KMS-11 (cell line): ENCODE measurements around the gene DLX3.

ENCODE experiments used
- H2AFZ ChIP-seq: fragments of 200-600 bp; sonication (generic); 2 replicates; pipeline ENCODE4 v1.6.1; 2016; ENCODE audit warnings: antibody characterized with exemption, mixed run types, low read depth
- H3K27ac ChIP-seq: fragments of 200-600 bp; sonication (generic); 2 replicates; pipeline ENCODE4 v1.6.1; 2016; ENCODE audit warnings: mild to moderate bottlenecking, mixed run types
- H3K27me3 ChIP-seq: fragments of 200-600 bp; sonication (generic); 2 replicates; pipeline ENCODE4 v1.6.1; 2017; ENCODE audit warnings: mild to moderate bottlenecking, low read depth, mixed run types, moderate library complexity; ENCODE audit not compliant: insufficient read depth
- H3K36me3 ChIP-seq: fragments of 200-600 bp; sonication (generic); 2 replicates; pipeline ENCODE4 v1.6.1; 2017; ENCODE audit warnings: mild to moderate bottlenecking, mixed run types; ENCODE audit not compliant: insufficient read depth
- H3K4me1 ChIP-seq: fragments of 200-600 bp; sonication (generic); 2 replicates; pipeline ENCODE4 v1.6.1; 2016; ENCODE audit warnings: mild to moderate bottlenecking, low read depth, mixed run types; ENCODE audit not compliant: poor library complexity, severe bottlenecking
- H3K4me2 ChIP-seq: fragments of 200-600 bp; sonication (generic); 2 replicates; pipeline ENCODE4 v1.7.0; 2016; ENCODE audit warnings: mild to moderate bottlenecking, mixed run types
- H3K4me3 ChIP-seq: fragments of 200-600 bp; sonication (generic); IDR thresholded peaks from 2 replicates; pipeline ENCODE4 v1.6.1; 2017; ENCODE audit warnings: low read depth, low read length, mixed read lengths; ENCODE audit not compliant: insufficient read depth
- H3K79me2 ChIP-seq: fragments of 200-600 bp; sonication (generic); 2 replicates; pipeline ENCODE4 v1.6.1; 2016; ENCODE audit warnings: low read depth, mixed run types; ENCODE audit not compliant: insufficient read depth
- H3K9ac ChIP-seq: fragments of 200-600 bp; sonication (generic); 2 replicates; pipeline ENCODE4 v1.6.1; 2016; ENCODE audit warnings: mild to moderate bottlenecking, mixed run types
- H4K20me1 ChIP-seq: fragments of 200-600 bp; sonication (generic); 2 replicates; pipeline ENCODE4 v1.6.1; 2016; ENCODE audit warnings: mild to moderate bottlenecking, mixed run types; ENCODE audit not compliant: insufficient read depth
- TF ChIP-seq, protein P1 (sequence below): fragments of 200-600 bp; sonication (generic); conservative IDR thresholded peaks from 2 replicates; pipeline ENCODE4 v1.6.1; 2017; ENCODE audit warnings: low read depth, mild to moderate bottlenecking, antibody characterized with exemption, low read length, moderate library complexity, mixed read lengths

DLX3 gene

DNA sequence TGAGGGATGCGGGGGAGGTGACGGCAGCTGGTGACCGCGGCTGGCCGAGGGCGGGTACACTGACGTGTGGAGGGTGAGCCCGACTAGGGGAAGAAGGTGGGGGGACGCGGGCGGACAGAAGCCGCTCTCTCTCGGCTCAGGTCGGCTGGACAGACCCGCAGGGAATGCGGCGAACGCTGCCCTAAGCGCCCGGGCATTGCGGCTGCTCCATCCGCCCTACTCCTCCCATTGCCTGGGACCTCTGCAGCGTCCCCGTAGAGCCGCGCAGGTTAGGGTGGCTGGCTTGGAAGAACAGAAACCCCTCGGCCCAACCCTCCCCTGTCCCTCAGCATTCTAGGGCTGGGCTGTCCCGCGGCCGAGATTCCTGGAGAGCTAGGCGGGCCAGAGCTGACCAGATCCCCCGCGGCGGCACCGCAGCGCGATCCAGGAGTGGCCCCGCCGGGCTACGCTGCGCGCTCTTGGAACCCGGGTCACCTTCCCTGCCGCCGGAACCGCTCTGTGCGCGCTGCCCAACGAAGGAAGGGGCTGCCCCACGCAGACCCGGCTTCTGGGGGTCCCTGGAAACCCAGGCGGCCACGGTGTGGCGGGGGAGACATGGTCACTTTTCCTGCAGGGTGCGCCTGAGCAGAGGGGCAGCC lies 23.1 kb downstream of the DLX3 start:
- H3K4me2 ChIP-seq: no peak overlapping the region
- H4K20me1 ChIP-seq: no peaks in the 10 kb centered on the region
- H3K9ac ChIP-seq: no peak overlapping the region
- H3K79me2 ChIP-seq: no peaks in the 10 kb centered on the region
- peaks cover 99% of the 10 kb centered on the region for H3K27me3 ChIP-seq
- TF ChIP-seq, protein P1, sequence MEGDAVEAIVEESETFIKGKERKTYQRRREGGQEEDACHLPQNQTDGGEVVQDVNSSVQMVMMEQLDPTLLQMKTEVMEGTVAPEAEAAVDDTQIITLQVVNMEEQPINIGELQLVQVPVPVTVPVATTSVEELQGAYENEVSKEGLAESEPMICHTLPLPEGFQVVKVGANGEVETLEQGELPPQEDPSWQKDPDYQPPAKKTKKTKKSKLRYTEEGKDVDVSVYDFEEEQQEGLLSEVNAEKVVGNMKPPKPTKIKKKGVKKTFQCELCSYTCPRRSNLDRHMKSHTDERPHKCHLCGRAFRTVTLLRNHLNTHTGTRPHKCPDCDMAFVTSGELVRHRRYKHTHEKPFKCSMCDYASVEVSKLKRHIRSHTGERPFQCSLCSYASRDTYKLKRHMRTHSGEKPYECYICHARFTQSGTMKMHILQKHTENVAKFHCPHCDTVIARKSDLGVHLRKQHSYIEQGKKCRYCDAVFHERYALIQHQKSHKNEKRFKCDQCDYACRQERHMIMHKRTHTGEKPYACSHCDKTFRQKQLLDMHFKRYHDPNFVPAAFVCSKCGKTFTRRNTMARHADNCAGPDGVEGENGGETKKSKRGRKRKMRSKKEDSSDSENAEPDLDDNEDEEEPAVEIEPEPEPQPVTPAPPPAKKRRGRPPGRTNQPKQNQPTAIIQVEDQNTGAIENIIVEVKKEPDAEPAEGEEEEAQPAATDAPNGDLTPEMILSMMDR: no peak
- H3K4me1 ChIP-seq: peaks cover 13% of the 10 kb centered on the region
- H2AFZ ChIP-seq: no peak overlapping the region
- no peak overlapping the region for H3K4me3 ChIP-seq
- no peak overlapping the region for H3K27ac ChIP-seq
- no peaks in the 10 kb centered on the region for H3K36me3 ChIP-seq

DNA sequence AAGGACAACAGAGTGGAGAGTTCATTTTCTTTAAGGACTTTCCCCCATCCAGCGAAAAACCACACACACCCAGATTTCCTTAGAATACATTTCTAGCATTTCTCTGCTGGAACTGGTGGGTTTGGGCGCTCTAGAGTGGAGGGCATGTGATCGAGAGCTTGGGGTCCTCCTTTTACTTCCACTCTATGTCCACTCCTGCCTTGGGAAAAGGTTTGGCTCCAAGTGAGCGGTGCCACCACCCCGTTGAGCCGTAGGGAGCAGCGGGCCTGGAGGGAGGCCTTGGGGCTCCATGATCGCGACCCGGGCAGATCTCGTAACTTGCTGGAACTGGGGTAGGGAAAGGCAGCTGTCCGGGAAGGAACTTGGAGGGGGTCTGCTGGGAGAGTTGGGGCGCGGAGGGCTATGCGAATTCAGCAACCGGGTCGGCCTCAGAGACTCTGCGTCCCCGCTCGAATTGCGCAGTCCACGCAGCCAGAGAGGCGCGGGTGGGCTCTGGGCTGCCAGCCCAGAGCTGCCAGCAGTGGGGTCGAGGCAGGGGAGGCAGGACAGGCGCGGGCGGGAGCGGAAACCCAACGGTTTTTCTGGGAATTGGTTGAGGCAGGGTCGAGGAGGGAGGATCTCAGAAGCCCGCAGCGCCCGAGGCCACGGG lies 23.7 kb downstream of the DLX3 start:
- Histone ChIP-seq H3K27ac (no peak overlapping the region), H3K4me1 (peaks cover 13% of the 10 kb centered on the region), H3K36me3 (no peaks in the 10 kb centered on the region), H3K4me2 (no peak overlapping the region), H3K27me3 (peaks cover 99% of the 10 kb centered on the region), H3K4me3 (no peak overlapping the region), H3K79me2 (no peaks in the 10 kb centered on the region), H2AFZ (no peak overlapping the region), H4K20me1 (no peaks in the 10 kb centered on the region), H3K9ac (no peak overlapping the region)
- TF ChIP-seq, protein P1: no peak

DNA sequence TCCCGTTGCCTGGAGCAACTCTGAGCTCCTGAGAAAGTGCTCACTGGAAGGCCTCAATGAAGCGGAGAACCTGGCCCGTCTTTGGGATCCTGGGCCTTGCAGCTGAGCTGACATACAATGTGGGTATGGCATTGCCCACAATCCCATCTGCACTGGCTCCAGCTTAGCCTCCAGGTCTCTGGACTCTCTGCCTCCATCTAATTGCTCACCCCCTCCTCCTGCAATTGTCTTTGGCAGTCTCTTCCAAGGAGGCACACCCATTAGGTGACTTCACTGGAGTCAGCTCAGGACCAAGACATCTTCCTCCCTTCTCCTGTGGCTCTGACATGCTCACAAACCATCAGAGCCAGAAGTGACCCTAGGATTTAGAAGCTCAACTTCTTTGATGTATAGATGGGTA lies 24.5 kb downstream of the DLX3 start:
- Histone ChIP-seq H4K20me1 (no peaks in the 10 kb centered on the region), H3K9ac (no peak overlapping the region), H3K4me3 (no peak overlapping the region), H3K27ac (no peak overlapping the region), H3K27me3 (peaks cover 99% of the 10 kb centered on the region), H3K36me3 (no peaks in the 10 kb centered on the region), H3K4me2 (no peak overlapping the region), H3K4me1 (peaks cover 13% of the 10 kb centered on the region), H3K79me2 (no peaks in the 10 kb centered on the region), H2AFZ (no peak overlapping the region)
- TF ChIP-seq, protein P1: no peak

DNA sequence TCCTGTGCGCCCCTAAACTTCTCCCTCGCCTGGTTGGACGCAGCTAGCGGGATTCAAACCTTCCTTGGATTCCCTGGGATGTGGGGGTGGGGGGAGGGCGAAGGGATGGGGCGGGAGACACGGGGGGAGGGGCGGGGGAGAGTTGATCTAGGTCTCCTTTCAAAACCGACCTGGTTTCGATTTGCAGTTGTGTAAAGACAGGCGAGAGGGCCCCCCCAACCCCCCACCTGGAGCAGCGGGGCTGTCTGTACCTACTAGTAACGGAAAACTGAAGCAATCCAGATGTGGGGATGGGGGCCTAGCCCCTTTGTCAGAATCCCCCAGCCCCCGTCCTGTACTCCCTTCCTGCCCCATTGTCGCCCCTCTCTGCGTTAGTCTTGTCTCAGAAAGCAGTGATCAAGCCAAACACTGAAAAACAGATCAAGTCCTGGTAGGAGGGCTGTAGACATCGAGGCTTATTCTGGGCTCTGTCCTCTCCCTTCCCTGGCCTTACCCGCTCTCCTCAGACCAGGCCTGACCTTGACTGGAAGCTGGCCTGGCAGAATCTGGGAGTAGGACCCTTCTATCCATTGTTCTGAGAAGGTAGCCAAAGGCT lies 25.1 kb downstream of the DLX3 start:
- Histone ChIP-seq H3K4me2 (peak overlapping the region; percentile 99; the same call in 1 of the 2 replicates), H3K27me3 (peaks cover 99% of the 10 kb centered on the region), H3K4me1 (peaks cover 13% of the 10 kb centered on the region), H3K9ac (no peak overlapping the region), H2AFZ (no peak overlapping the region), H3K27ac (no peak overlapping the region), H3K79me2 (no peaks in the 10 kb centered on the region), H4K20me1 (no peaks in the 10 kb centered on the region), H3K4me3 (no peak overlapping the region), H3K36me3 (no peaks in the 10 kb centered on the region)
- TF ChIP-seq, protein P1: no peak
